Neural crest cell (in vitro differentiated cells): Measurements from ENCODE around the gene GPR171. TPM values are rescaled to one million over a fixed set of nuclear protein-coding genes. Genes with fewer than 3 reads are reported as not detected.

Experiments used
- DNase-seq: peaks from one replicate; pipeline ENCODE4 v3.0.0; 2021; ENCODE audit warnings: low read depth, mixed read lengths, low spot score
- H3K27ac Mint-ChIP-seq: one replicate; pipeline ENCODE4 v1.8.0; 2021; ENCODE audit warnings: mild to moderate bottlenecking, mixed read lengths; ENCODE audit not compliant: unreplicated experiment
- H3K27me3 Mint-ChIP-seq: 2 replicates; pipeline ENCODE4 v1.8.0; 2021; ENCODE audit warnings: low read depth, mild to moderate bottlenecking, mixed read lengths
- H3K36me3 Mint-ChIP-seq: 2 replicates; pipeline ENCODE4 v1.8.0; 2021; ENCODE audit warnings: low read depth, mild to moderate bottlenecking, mixed read lengths
- H3K4me1 Mint-ChIP-seq: 2 replicates; pipeline ENCODE4 v1.8.0; 2021; ENCODE audit warnings: mixed read lengths
- H3K4me3 Mint-ChIP-seq: one replicate; pipeline ENCODE4 v1.8.0; 2021; ENCODE audit warnings: mild to moderate bottlenecking, mixed read lengths
- H3K9me3 Mint-ChIP-seq: 2 replicates; pipeline ENCODE4 v1.8.0; 2021; ENCODE audit warnings: mixed read lengths
- CTCF ChIP-seq: fragments of 200-600 bp; sonication (generic); conservative IDR thresholded peaks from 2 replicates; pipeline ENCODE4 v1.5.0; 2021; ENCODE audit warnings: antibody characterized with exemption, mild to moderate bottlenecking
- total RNA-seq: library from RNA; stranded (reverse); gene quantifications from 2 replicates; pipeline ENCODE4 v1.2.1, GENCODE V29; 2021

Gene GPR171
- total RNA-seq, 1 donor from 2014 or later, result not detected

DNA sequence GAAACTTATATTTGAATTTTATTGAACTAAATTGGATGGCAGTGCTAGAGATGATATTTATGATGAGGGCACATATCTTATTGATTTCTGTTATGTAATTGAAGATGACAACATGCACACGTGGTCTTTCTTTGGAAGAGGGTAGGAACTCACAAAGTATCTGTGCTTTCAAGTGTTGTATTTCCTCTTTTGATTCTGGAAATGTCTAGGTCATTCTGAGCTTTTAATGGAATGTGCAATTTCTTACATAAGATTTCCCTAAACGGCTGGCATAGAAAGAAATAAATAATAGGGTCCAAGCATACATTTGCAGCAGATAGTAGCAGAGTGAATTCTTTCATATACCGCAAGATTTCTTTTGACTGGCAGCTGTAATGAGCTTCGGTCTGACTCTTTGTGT is 10.1 kb upstream of the GPR171 start:
- H3K27me3 Mint-ChIP-seq, result no peaks in the 10 kb centered on the region
- no peaks in the 10 kb centered on the region for H3K36me3 Mint-ChIP-seq
- H3K4me1 Mint-ChIP-seq, result no peaks in the 10 kb centered on the region
- DNase-seq, result no peak
- no peak overlapping the region for H3K27ac Mint-ChIP-seq
- TF ChIP-seq CTCF, result no peak
- H3K4me3 Mint-ChIP-seq, result no peak overlapping the region
- no peaks in the 10 kb centered on the region for H3K9me3 Mint-ChIP-seq

GRCh38 chr3:151210676-151211381 is 7.8 kb upstream of the GPR171 start:
- DNase-seq, result no peak
- H3K36me3 Mint-ChIP-seq, result no peaks in the 10 kb centered on the region
- H3K4me1 Mint-ChIP-seq, result peaks cover 4% of the 10 kb centered on the region
- H3K4me3 Mint-ChIP-seq, result no peak overlapping the region
- H3K27me3 Mint-ChIP-seq, result no peaks in the 10 kb centered on the region
- H3K27ac Mint-ChIP-seq, result no peak overlapping the region
- no peaks in the 10 kb centered on the region for H3K9me3 Mint-ChIP-seq
- no peak for TF ChIP-seq CTCF

GRCh38 chr3:151209654-151210053 is 6.6 kb upstream of the GPR171 start:
- Mint-ChIP-seq H3K27ac (no peak overlapping the region), H3K9me3 (no peaks in the 10 kb centered on the region), H3K36me3 (no peaks in the 10 kb centered on the region), H3K4me1 (peaks cover 11% of the 10 kb centered on the region), H3K27me3 (no peaks in the 10 kb centered on the region), H3K4me3 (no peak overlapping the region)
- no peak for DNase-seq
- no peak for TF ChIP-seq CTCF

GRCh38 chr3:151206201-151206600 is 3.2 kb upstream of the GPR171 start:
- Mint-ChIP-seq H3K4me3 (no peak overlapping the region), H3K27me3 (no peaks in the 10 kb centered on the region), H3K27ac (no peak overlapping the region), H3K36me3 (no peaks in the 10 kb centered on the region), H3K4me1 (peaks cover 11% of the 10 kb centered on the region), H3K9me3 (no peaks in the 10 kb centered on the region)
- no peak for TF ChIP-seq CTCF
- DNase-seq, result no peak

DNA sequence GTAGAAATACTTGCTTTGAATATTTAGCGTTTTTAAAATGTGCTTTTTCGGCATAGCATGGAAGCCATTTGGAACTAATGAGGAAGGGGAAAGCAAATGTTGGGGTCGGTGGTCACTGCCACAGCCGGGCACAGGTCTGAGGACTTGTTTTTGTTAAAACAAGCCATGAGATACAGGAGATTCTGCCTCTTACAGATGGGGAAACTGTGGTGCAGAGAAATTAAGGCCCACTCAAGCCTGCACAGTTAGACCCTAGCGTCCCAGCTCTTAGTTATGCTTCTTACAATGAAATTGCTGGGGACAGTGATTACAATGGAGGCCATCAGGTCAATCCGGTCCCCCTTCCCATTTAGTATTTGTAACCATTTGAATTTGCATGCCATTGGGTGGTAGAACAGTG is 2.5 kb upstream of the GPR171 start:
- no peak overlapping the region for H3K27ac Mint-ChIP-seq
- peaks cover 11% of the 10 kb centered on the region for H3K4me1 Mint-ChIP-seq
- no peak for DNase-seq
- no peaks in the 10 kb centered on the region for H3K27me3 Mint-ChIP-seq
- no peak overlapping the region for H3K4me3 Mint-ChIP-seq
- H3K9me3 Mint-ChIP-seq, result no peaks in the 10 kb centered on the region
- no peak for TF ChIP-seq CTCF
- H3K36me3 Mint-ChIP-seq, result no peaks in the 10 kb centered on the region
